Measurements from ENCODE around the gene BAIAP2. TPM values are rescaled to one million over a fixed set of nuclear protein-coding genes. Genes with fewer than 3 reads are reported as not detected.

Gene BAIAP2
- total RNA-seq, 1 experiment from 2014 or later: 58.0 TPM

- no peaks in the 10 kb centered on the region for H3K4me1 Mint-ChIP-seq (ENCODE audit: low read depth, unreplicated experiment)
- DNase-seq: no peak
- no peaks in the 10 kb centered on the region for H3K9me3 Mint-ChIP-seq (ENCODE audit: low read depth, unreplicated experiment)
- H3K27ac Mint-ChIP-seq (ENCODE audit: unreplicated experiment): no peak overlapping the region
- intact Hi-C loops (cut with micrococcal nuclease; ENCODE audit: unreplicated experiment): no loop called here
- H3K27me3 Mint-ChIP-seq (ENCODE audit: unreplicated experiment): no peaks in the 10 kb centered on the region
- no peak for TF ChIP-seq CTCF (IDR thresholded peaks at IDR 0.05; ENCODE audit: unreplicated experiment)
- peaks cover 26% of the 10 kb centered on the region for H3K36me3 Mint-ChIP-seq (ENCODE audit: insufficient read depth, unreplicated experiment)
- BruUV-seq (replicated peaks): no TSS peak
- CTCF ChIA-PET: interaction anchor here (0.7 kb wide), 1 partner anchor 112 kb away, joined by 4 read pairs; no protein-coding TSS in a partner anchor
- no peak overlapping the region for H3K4me3 Mint-ChIP-seq (ENCODE audit: low read depth, unreplicated experiment)
Measured at GRCh38 chr17:81114351-81115093, 79.6 kb downstream of the BAIAP2 start.

- CTCF ChIA-PET: no interaction called here
- intact Hi-C loops (cut with micrococcal nuclease; ENCODE audit: unreplicated experiment): no loop called here
- H3K4me1 Mint-ChIP-seq (ENCODE audit: low read depth, unreplicated experiment): no peaks in the 10 kb centered on the region
- H3K27ac Mint-ChIP-seq (ENCODE audit: unreplicated experiment): no peak overlapping the region
- DNase-seq: no peak
- no peaks in the 10 kb centered on the region for H3K9me3 Mint-ChIP-seq (ENCODE audit: low read depth, unreplicated experiment)
- no TSS peak for BruUV-seq (replicated peaks)
- no peaks in the 10 kb centered on the region for H3K27me3 Mint-ChIP-seq (ENCODE audit: unreplicated experiment)
- no peak for TF ChIP-seq CTCF (IDR thresholded peaks at IDR 0.05; ENCODE audit: unreplicated experiment)
- peaks cover 30% of the 10 kb centered on the region for H3K36me3 Mint-ChIP-seq (ENCODE audit: insufficient read depth, unreplicated experiment)
- no peak overlapping the region for H3K4me3 Mint-ChIP-seq (ENCODE audit: low read depth, unreplicated experiment)
Measured at GRCh38 chr17:81115219-81115618, 80.3 kb downstream of the BAIAP2 start.

GRCh38 chr17:81115749-81116464 lies 81.0 kb downstream of the BAIAP2 start:
- Mint-ChIP-seq H3K36me3 (ENCODE audit: insufficient read depth, unreplicated experiment) (peaks cover 25% of the 10 kb centered on the region), H3K4me3 (ENCODE audit: low read depth, unreplicated experiment) (no peak overlapping the region), H3K4me1 (ENCODE audit: low read depth, unreplicated experiment) (no peaks in the 10 kb centered on the region), H3K27me3 (ENCODE audit: unreplicated experiment) (no peaks in the 10 kb centered on the region), H3K27ac (ENCODE audit: unreplicated experiment) (no peak overlapping the region), H3K9me3 (ENCODE audit: low read depth, unreplicated experiment) (no peaks in the 10 kb centered on the region)
- CTCF ChIA-PET: no interaction called here
- TF ChIP-seq CTCF (IDR thresholded peaks at IDR 0.05; ENCODE audit: unreplicated experiment): no peak
- BruUV-seq (replicated peaks): no TSS peak
- no peak for DNase-seq
- intact Hi-C loops (cut with micrococcal nuclease; ENCODE audit: unreplicated experiment): no loop called here

GRCh38 chr17:81116704-81117103 lies 81.8 kb downstream of the BAIAP2 start:
- Mint-ChIP-seq H3K27ac (ENCODE audit: unreplicated experiment) (no peak overlapping the region), H3K4me1 (ENCODE audit: low read depth, unreplicated experiment) (no peaks in the 10 kb centered on the region), H3K4me3 (ENCODE audit: low read depth, unreplicated experiment) (no peak overlapping the region), H3K36me3 (ENCODE audit: insufficient read depth, unreplicated experiment) (peaks cover 18% of the 10 kb centered on the region), H3K9me3 (ENCODE audit: low read depth, unreplicated experiment) (no peaks in the 10 kb centered on the region), H3K27me3 (ENCODE audit: unreplicated experiment) (no peaks in the 10 kb centered on the region)
- intact Hi-C loops (cut with micrococcal nuclease; ENCODE audit: unreplicated experiment): no loop called here
- BruUV-seq (replicated peaks): no TSS peak
- CTCF ChIA-PET: no interaction called here
- DNase-seq: no peak
- TF ChIP-seq CTCF (IDR thresholded peaks at IDR 0.05; ENCODE audit: unreplicated experiment): no peak
